C4-2B (cell line): ENCODE measurements around the gene CD1B.

ENCODE experiments used
- H3K27ac ChIP-seq: fragments of 450-650 bp; 2 replicates; pipeline ENCODE4 v1.5.1; 2017
- ZFX ChIP-seq: fragments of 450-650 bp; IDR thresholded peaks from 2 replicates; pipeline ENCODE4 v1.6.1; 2017
- TF ChIP-seq, protein P1 (sequence below): fragments of 450-650 bp; conservative IDR thresholded peaks from 2 replicates; pipeline ENCODE4 v1.5.1; 2017; ENCODE audit warnings: mild to moderate bottlenecking

The CD1B gene

DNA sequence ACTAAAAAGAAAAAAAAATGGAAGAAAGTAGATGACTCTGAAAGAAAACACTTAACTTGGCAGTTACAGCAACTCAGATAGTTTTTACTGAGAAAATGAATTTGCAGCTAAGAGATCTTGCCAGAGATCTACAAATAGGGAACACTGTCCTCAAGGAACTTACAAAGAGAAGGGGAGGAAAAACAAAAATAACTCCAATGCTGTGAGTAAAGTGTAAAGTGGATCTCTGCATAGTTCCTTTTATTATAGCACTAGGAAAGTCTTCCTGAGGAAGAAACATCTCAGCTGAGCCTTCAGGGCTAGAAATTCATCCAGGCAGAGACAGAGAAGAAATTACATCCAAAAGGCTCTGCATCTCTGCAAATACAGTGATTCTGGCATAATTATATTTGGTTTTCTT is 3.9 kb downstream of the CD1B start:
- TF ChIP-seq ZFX, result no peak
- TF ChIP-seq, protein P1, sequence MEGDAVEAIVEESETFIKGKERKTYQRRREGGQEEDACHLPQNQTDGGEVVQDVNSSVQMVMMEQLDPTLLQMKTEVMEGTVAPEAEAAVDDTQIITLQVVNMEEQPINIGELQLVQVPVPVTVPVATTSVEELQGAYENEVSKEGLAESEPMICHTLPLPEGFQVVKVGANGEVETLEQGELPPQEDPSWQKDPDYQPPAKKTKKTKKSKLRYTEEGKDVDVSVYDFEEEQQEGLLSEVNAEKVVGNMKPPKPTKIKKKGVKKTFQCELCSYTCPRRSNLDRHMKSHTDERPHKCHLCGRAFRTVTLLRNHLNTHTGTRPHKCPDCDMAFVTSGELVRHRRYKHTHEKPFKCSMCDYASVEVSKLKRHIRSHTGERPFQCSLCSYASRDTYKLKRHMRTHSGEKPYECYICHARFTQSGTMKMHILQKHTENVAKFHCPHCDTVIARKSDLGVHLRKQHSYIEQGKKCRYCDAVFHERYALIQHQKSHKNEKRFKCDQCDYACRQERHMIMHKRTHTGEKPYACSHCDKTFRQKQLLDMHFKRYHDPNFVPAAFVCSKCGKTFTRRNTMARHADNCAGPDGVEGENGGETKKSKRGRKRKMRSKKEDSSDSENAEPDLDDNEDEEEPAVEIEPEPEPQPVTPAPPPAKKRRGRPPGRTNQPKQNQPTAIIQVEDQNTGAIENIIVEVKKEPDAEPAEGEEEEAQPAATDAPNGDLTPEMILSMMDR, result no peak
- H3K27ac ChIP-seq, result no peak overlapping the region

DNA sequence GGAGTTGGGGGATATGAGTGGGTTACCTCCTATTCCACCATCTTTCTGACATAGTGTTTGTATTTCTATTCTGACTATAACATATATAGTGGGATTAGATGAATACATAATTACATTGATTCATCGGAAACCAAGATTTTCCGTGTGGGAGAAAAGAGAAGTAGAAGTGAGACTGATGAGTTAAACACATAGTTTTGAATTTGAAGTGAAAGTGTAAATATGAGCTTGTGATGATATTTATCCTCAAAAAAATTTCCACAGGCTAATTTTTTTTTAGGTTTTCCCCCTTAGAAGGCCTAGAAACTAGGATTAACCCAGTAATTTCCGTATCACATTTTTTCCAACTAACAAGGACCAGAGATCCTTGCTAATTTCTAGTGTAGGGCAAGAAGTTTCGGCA is 6.9 kb downstream of the CD1B start:
- no peak overlapping the region for H3K27ac ChIP-seq
- no peak for TF ChIP-seq ZFX
- TF ChIP-seq, protein P1, result no peak

DNA sequence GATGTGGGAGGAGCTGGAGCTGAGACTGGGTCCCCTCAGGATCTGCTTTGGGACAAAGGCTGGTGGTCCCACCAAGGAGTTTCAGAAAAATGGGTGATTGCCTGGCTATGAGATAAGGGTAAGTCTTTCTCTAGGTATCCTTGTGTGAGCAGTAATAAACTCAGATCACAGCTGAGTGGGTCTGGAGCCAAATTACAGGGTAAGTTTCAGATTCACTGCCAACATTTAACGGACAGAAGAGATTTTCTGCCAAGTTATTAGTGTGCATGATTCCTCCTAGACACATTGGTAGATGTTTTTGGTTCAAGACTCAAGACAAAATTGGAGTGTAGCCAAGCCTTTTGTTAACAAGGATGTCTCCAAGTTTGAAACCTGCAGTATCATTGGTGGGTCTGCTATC is 7.5 kb downstream of the CD1B start:
- no peak for TF ChIP-seq ZFX
- TF ChIP-seq, protein P1, result no peak
- H3K27ac ChIP-seq, result no peak overlapping the region

DNA sequence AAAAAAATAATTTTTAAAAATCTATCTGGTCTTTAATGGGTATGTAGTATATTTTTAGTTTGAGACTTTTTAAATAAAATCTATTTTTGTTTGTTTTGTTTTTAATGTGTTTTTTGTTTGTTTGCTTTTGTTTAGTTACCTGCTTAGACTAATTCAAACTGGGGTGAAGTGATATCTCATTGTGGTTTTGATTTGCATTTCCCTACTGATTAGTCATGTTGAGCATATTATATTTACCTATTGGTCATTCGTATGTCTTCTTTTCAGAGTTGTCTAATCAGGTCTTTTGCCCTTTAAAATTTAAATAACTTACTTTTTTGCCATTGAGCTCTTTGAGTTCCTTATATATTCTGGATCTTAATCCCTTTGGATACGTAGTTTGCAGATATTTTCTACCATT is 20.3 kb downstream of the CD1B start:
- no peak overlapping the region for H3K27ac ChIP-seq
- TF ChIP-seq, protein P1, result no peak
- TF ChIP-seq ZFX, result no peak

DNA sequence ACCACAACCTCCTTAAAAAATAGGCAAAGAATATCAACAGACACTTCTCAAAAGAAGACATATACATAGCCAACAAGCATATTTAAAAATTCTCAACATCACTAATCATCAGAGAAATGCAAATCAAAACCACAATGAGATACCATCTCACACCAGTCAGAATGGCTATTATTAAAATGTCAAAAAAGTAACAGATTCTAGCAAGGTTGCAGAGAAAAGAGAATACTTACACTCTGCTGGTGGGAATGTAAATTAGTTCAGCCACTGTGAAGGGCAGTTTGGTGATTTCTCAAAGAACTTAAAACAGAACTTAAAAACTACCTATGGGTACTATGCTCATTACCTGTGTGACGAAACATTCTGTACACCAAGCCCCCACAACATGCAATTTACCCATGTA is 20.7 kb downstream of the CD1B start:
- H3K27ac ChIP-seq, result no peak overlapping the region

DNA sequence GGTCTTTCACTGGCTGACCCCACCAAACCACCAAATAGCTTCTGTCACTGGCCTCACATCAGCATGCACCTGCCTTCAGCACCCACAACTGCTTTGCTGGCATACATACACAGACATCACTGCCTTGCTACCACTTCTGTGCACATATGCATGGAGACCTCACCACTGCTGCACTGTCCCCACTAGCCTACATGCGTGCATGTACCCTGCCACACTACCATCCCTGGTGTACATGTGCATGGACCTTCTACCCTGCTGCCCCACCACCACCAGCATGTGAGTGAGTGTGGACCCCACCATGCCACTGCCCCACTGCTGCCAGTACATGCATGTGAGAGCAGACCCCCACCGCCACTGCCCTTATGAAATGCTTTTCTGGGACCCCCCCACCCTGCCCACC is 35.5 kb downstream of the CD1B start:
- TF ChIP-seq ZFX, result no peak
- TF ChIP-seq, protein P1, result no peak
- H3K27ac ChIP-seq, result no peak overlapping the region

More for the DNA sequence above, 20.7 kb downstream of the CD1B start:
- TF ChIP-seq ZFX, result no peak
- TF ChIP-seq, protein P1, result no peak

DNA sequence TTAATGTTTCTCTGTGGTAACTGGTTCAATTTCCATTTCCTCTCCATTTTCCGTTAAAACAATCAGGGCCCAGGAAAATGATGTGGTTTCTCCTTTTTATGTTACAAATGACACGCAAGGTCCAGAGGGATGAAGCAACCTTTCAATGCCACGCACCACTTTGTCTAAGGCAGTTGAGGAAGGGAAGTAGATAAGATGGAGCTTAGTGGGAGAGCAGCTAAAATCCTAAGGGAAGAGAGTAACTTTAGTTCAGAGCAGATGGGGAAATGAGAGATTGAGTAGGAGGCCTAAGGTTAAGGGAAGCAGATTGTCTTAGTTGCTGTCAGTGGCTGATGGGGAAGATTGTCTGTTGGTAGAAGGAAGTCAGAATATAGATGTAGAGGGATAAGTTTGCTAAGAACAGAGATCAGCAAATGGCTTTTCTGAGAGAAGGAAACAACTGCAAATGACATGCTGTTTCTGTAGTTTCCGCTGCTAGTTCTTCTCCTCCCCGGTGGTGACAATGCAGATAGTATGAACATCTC is 40.9 kb downstream of the CD1B start:
- TF ChIP-seq ZFX, result no peak
- TF ChIP-seq, protein P1, result no peak
- H3K27ac ChIP-seq, result no peak overlapping the region
